ENCODE data around the gene ZNF398.

DNA sequence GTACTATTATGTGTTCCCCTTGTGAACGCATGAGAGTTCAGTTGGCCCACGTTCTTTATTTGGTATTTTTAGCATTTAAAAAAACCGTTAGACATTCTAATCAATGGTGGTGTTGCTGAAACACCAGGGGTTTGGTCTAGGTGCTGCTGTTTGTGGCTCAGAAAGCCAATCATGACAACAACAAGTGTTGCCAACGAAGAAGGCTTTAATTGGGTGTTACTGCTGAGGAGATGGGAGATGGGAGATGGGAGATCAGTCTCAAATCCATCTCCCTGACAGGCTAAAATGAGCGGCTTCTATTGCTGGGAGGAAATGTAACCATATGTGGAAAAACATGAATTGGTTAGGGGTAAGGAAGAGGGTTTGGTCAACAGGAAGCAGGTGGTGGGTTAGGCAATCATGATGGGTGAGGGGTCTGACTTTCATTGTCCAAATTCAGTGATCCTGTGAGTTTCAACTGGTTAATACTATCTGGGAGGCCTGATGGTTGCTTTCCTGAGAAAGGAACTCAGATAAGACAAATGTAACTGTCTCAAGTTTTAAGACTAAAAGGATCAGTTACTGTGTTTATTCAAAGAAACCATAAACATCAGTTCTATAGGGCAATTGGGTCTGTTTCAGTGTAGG, 16.6 kb upstream of the ZNF398 start:
- TF ChIP-seq, protein P1, sequence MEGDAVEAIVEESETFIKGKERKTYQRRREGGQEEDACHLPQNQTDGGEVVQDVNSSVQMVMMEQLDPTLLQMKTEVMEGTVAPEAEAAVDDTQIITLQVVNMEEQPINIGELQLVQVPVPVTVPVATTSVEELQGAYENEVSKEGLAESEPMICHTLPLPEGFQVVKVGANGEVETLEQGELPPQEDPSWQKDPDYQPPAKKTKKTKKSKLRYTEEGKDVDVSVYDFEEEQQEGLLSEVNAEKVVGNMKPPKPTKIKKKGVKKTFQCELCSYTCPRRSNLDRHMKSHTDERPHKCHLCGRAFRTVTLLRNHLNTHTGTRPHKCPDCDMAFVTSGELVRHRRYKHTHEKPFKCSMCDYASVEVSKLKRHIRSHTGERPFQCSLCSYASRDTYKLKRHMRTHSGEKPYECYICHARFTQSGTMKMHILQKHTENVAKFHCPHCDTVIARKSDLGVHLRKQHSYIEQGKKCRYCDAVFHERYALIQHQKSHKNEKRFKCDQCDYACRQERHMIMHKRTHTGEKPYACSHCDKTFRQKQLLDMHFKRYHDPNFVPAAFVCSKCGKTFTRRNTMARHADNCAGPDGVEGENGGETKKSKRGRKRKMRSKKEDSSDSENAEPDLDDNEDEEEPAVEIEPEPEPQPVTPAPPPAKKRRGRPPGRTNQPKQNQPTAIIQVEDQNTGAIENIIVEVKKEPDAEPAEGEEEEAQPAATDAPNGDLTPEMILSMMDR (IDR thresholded peaks at IDR 0.05; ENCODE audit: low read length) = no peak
- no peak for TF ChIP-seq EZH2 (IDR thresholded peaks at IDR 0.05; ENCODE audit: borderline replicate concordance, low read length)
